H1 (cell line): ENCODE measurements around the gene TMEM254. TPM values are rescaled to one million over a fixed set of nuclear protein-coding genes. Genes with fewer than 3 reads are reported as not detected.

Experiments used
- CTCF ChIA-PET: fragments of 300-600 bp; sonication (Branson Sonifier 250); formaldehyde crosslinking; loops from one replicate; lab custom pipeline; 2021; ENCODE audit not compliant: partially characterized antibody; lab: Charles Lee
- POLR2A ChIA-PET: fragments of 300-600 bp; sonication (Branson Sonifier 250); formaldehyde crosslinking; loops from one replicate; lab custom pipeline; 2021; ENCODE audit warnings: inconsistent platforms; ENCODE audit not compliant: partially characterized antibody; lab: Charles Lee
- DNase-seq, 2 experiments: peaks; one replicate each; pipeline versions ENCODE4 v3.0.0 to v3.0.0-alpha.2; 2010 to 2022; ENCODE audit warnings: low spot score in 2 of 2, low read depth in 1 of 2, mixed read lengths in 1 of 2
- FAIRE-seq: peaks from 2 replicates; lab custom pipeline; 2011; peaks lifted over from hg19 to GRCh38; lab: Jason Lieb, UNC
- H2AFZ ChIP-seq: 2 replicates; pipeline ENCODE4 v1.8.1; 2012; ENCODE audit warnings: low read length, inconsistent platforms
- H2AK5ac ChIP-seq: 2 replicates; pipeline ENCODE4 v1.6.1; 2013; ENCODE audit warnings: low read depth, low read length
- H2BK120ac ChIP-seq: replicated peaks from 2 replicates; pipeline ENCODE3; 2013; ENCODE audit warnings: low read depth, low read length, inconsistent platforms
- H2BK12ac ChIP-seq: 2 replicates; pipeline ENCODE4 v1.6.1; 2013; ENCODE audit warnings: low read depth, low read length
- H2BK15ac ChIP-seq: 2 replicates; pipeline ENCODE4 v1.6.1; 2013; ENCODE audit warnings: low read length
- H2BK20ac ChIP-seq: 2 replicates; pipeline ENCODE4 v1.6.1; 2013; ENCODE audit warnings: low read length
- H2BK5ac ChIP-seq: 2 replicates; pipeline ENCODE4 v1.6.1; 2013; ENCODE audit warnings: low read depth, low read length
- H3K14ac ChIP-seq: 2 replicates; pipeline ENCODE4 v1.6.1; 2013; ENCODE audit warnings: inconsistent platforms; ENCODE audit not compliant: insufficient read length
- H3K18ac ChIP-seq: 2 replicates; pipeline ENCODE4 v1.6.1; 2013; ENCODE audit warnings: low read length; ENCODE audit errors: extremely low read depth
- H3K23ac ChIP-seq: 2 replicates; pipeline ENCODE4 v1.6.1; 2013; ENCODE audit warnings: inconsistent platforms; ENCODE audit not compliant: insufficient read length
- H3K23me2 ChIP-seq: 2 replicates; pipeline ENCODE4 v1.6.1; 2013; ENCODE audit warnings: low read depth, low read length
- H3K27ac ChIP-seq: 2 replicates; pipeline ENCODE4 v1.6.1; 2011; ENCODE audit warnings: low read depth, low read length, inconsistent platforms
- H3K27me3 ChIP-seq, 4 experiments: replicated peaks in 1 of 4; 1 replicate in 1 of 4; 2 replicates in 3 of 4; pipeline versions ENCODE4 v1.6.1 to v1.8.1; 2011 to 2013; ENCODE audit warnings: low read length in 3 of 4, mild to moderate bottlenecking in 3 of 4, inconsistent platforms in 2 of 4, mixed read lengths in 2 of 4, moderate library complexity in 1 of 4; ENCODE audit not compliant: control insufficient read depth in 3 of 4, insufficient read depth in 3 of 4; ENCODE audit errors: extremely low read depth in 1 of 4
- H3K36me3 ChIP-seq, 4 experiments: 2 replicates each; pipeline versions ENCODE4 v1.6.1 to v1.8.1; 2011 to 2013; ENCODE audit warnings: mild to moderate bottlenecking in 4 of 4, low read length in 3 of 4, moderate library complexity in 2 of 4, control low read depth in 1 of 4, inconsistent platforms in 1 of 4; ENCODE audit not compliant: insufficient read depth in 4 of 4, control insufficient read depth in 2 of 4
- H3K4ac ChIP-seq: replicated peaks from 2 replicates; pipeline ENCODE3; 2013; ENCODE audit warnings: low read length, low read depth, mixed read lengths, inconsistent platforms; ENCODE audit not compliant: insufficient read length
- H3K4me1 ChIP-seq, 4 experiments: replicated peaks in 1 of 4; 1 replicate in 1 of 4; 2 replicates in 3 of 4; pipeline versions ENCODE4 v1.6.1 to v1.8.1; 2011 to 2013; ENCODE audit warnings: low read length in 3 of 4, inconsistent platforms in 2 of 4, mixed read lengths in 1 of 4; ENCODE audit not compliant: insufficient read depth in 4 of 4, control insufficient read depth in 3 of 4
- H3K4me2 ChIP-seq, 2 experiments: 2 replicates each; pipeline versions ENCODE4 v1.6.1 to v1.8.1; 2011 to 2013; ENCODE audit warnings: low read depth in 2 of 2, low read length in 2 of 2, control low read depth in 1 of 2, inconsistent platforms in 1 of 2, mild to moderate bottlenecking in 1 of 2; ENCODE audit not compliant: insufficient read depth in 1 of 2
- H3K4me3 ChIP-seq, 4 experiments: fragments of 200-600, 300-600 bp in 1 of 4; sonication (generic), shearing (Covaris generic), sonication (Bioruptor Twin) in 1 of 4; 2 replicates each; pipeline versions ENCODE4 v1.5.1 to v1.8.1; 2011 to 2016; ENCODE audit warnings: low read length in 4 of 4, low read depth in 3 of 4, control low read depth in 2 of 4, inconsistent platforms in 2 of 4, mild to moderate bottlenecking in 2 of 4, mixed read lengths in 1 of 4, moderate library complexity in 1 of 4; ENCODE audit not compliant: insufficient read depth in 2 of 4; ENCODE audit errors: extremely low read depth in 1 of 4
- H3K56ac ChIP-seq: replicated peaks from 2 replicates; pipeline ENCODE3; 2013; ENCODE audit warnings: low read depth, mild to moderate bottlenecking, mixed read lengths, low read length, inconsistent platforms; ENCODE audit not compliant: insufficient read length
- H3K79me1 ChIP-seq: 2 replicates; pipeline ENCODE4 v1.6.1; 2013; ENCODE audit warnings: low read depth, low read length, control low read depth
- H3K79me2 ChIP-seq, 2 experiments: 2 replicates each; pipeline versions ENCODE4 v1.6.1 to v1.8.1; 2012 to 2013; ENCODE audit warnings: low read length in 2 of 2, mild to moderate bottlenecking in 2 of 2, inconsistent platforms in 1 of 2; ENCODE audit not compliant: insufficient read depth in 2 of 2, control insufficient read depth in 1 of 2
- H3K9ac ChIP-seq, 4 experiments: replicated peaks in 1 of 4; 1 replicate in 1 of 4; 2 replicates in 3 of 4; pipeline versions ENCODE4 v1.6.1 to v1.8.1; 2011 to 2013; ENCODE audit warnings: low read depth in 3 of 4, low read length in 3 of 4, control low read depth in 2 of 4, mild to moderate bottlenecking in 2 of 4, moderate library complexity in 2 of 4, inconsistent platforms in 1 of 4; ENCODE audit errors: extremely low read depth in 1 of 4
- H3K9me3 ChIP-seq, 2 experiments: 2 replicates each; pipeline versions ENCODE4 v1.6.1 to v1.8.1; 2012 to 2013; ENCODE audit warnings: mild to moderate bottlenecking in 2 of 2, moderate library complexity in 2 of 2, control low read depth in 1 of 2, inconsistent platforms in 1 of 2, low read depth in 1 of 2, low read length in 1 of 2, mixed read lengths in 1 of 2; ENCODE audit not compliant: insufficient read depth in 2 of 2
- H4K20me1 ChIP-seq, 2 experiments: replicated peaks in 1 of 2; 2 replicates each; pipeline versions ENCODE3 to v1.8.1; 2011 to 2013; ENCODE audit warnings: inconsistent platforms in 2 of 2, low read length in 2 of 2, mild to moderate bottlenecking in 1 of 2; ENCODE audit not compliant: insufficient read depth in 2 of 2, control insufficient read depth in 1 of 2
- H4K5ac ChIP-seq: 2 replicates; pipeline ENCODE4 v1.6.1; 2013; ENCODE audit warnings: low read length, low read depth, mixed read lengths, inconsistent platforms; ENCODE audit not compliant: insufficient read length
- H4K8ac ChIP-seq: 2 replicates; pipeline ENCODE4 v1.8.0; 2013; ENCODE audit warnings: mild to moderate bottlenecking, moderate library complexity, low read length, inconsistent platforms; ENCODE audit not compliant: insufficient read depth; ENCODE audit errors: extremely low read depth
- H4K91ac ChIP-seq: replicated peaks from 2 replicates; pipeline ENCODE3; 2013; ENCODE audit warnings: low read length, mixed read lengths, inconsistent platforms; ENCODE audit not compliant: insufficient read length
- JUND ChIP-seq: IDR thresholded peaks from 2 replicates; pipeline ENCODE4 v1.6.1; 2011; ENCODE audit warnings: mild to moderate bottlenecking, improper control_type of control experiment, low read length
- MAFK ChIP-seq: IDR thresholded peaks from 2 replicates; pipeline ENCODE4 v1.6.1; 2012; ENCODE audit warnings: low read depth, mild to moderate bottlenecking, improper control_type of control experiment, low read length
- RAD21 ChIP-seq, 2 experiments: IDR thresholded peaks in 1 of 2; conservative IDR thresholded peaks in 1 of 2; 2 replicates each; pipeline ENCODE4 v1.6.1; 2011; ENCODE audit warnings: low read depth in 2 of 2, low read length in 2 of 2, improper control_type of control experiment in 1 of 2, inconsistent platforms in 1 of 2, mild to moderate bottlenecking in 1 of 2, moderate library complexity in 1 of 2
- SP1 ChIP-seq: IDR thresholded peaks from 2 replicates; pipeline ENCODE4 v1.6.1; 2011; ENCODE audit warnings: low read depth, low read length
- WGBS, 2 experiments: shearing (Covaris generic) in 1 of 2; methylation state at CpG; one replicate each; pipeline versions ENCODE4 v1.1.6 to v1.1.7; 2013 to 2015; ENCODE audit warnings: low lambda C conversion rate in 2 of 2, mixed read lengths in 2 of 2, inconsistent platforms in 1 of 2, low coverage in 1 of 2, missing lambda C conversion rate in 1 of 2; ENCODE audit not compliant: insufficient replicate concordance in 2 of 2, insufficient coverage in 1 of 2, insufficient read length in 1 of 2; ENCODE audit errors: extremely low coverage in 1 of 2, missing lambda C conversion rate in 1 of 2; 5-methylcytosine and 5-hydroxymethylcytosine counted together
- polyA plus RNA-seq, 7 experiments: library from polyadenylated mRNA; depleted of rRNA in 3 of 7; stranded (reverse) in 5 of 7; unstranded in 2 of 7; fragments of >200 nt in 5 of 7; fragments of 200-250 nt in 2 of 7; gene quantifications; 1 replicate in 5 of 7; 2 replicates in 1 of 7; 4 replicates in 1 of 7; pipeline versions ENCODE4 v1.2.1 to v1.2.3, GENCODE V29; 2011 to 2013; ENCODE audit warnings: missing spikeins in 2 of 7, mixed read lengths in 2 of 7
- total RNA-seq: library from RNA; stranded (reverse); fragmentation: NEBNext Ultra II Directional; extraction: Animal tissue kit (Norgen Biotek cat#: 25700); gene quantifications from 2 replicates; pipeline ENCODE4 v1.2.1, GENCODE V29; 2021
- TF ChIP-seq, protein P1 (sequence below): IDR thresholded peaks from 2 replicates; pipeline ENCODE4 v1.6.1; 2012; ENCODE audit warnings: inconsistent platforms

Gene TMEM254
- total and polyA plus RNA-seq, 2 of the 8 experiments (the other 6 are each of a cell fraction or from before 2014, with no cell fraction given), result 26.9 to 61.2 TPM

DNA sequence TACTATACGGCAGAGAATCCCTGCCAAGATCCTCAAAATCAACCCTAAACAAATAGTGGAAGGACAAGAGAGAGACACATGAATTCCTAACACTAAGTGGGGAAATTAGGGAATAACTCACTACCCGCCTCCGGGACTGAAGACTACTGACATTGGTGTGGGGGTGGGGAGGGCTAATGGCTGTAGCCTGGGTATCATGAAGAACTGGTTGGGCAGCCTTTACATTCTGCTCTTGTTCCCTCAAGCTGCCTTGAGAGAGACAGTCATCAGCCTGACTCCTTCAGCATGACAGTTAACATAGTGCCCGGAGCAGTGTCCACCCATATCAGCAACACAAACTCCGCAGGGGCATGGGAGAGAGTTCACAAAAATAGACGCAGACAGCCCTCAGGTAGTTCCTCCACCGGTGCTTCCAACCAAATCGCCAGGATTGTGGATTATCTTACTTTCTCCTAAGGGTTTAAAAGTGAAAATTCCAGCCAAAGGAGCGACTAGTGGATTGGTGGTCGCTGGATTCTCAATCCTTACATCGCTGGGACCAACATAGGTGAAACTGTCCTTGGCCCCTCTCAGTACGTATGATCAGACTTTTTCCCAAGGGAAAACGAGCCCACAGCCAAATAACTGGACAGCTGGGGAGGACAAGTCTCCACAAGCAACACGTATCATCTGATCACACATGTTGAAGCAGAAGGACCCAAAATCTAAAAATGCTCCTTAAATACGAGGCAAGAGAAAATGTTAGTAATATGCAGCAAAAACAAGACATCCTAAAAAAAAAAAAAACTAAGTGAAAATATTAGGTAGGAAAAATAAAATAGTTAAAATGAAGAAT, 22.6 kb downstream of the TMEM254 start:
- ChIA-PET POLR2A (no interaction called here), CTCF (interaction anchor here (0.7 to 8.4 kb wide), 5 partner anchors 31 to 54 kb away, joined by 3 to 39 read pairs (median 3); no protein-coding TSS in a partner anchor)
- Histone ChIP-seq H3K27ac (no peak overlapping the region), H4K5ac (no peak overlapping the region), H3K14ac (no peak overlapping the region), H3K9ac (no peak overlapping the region), H3K79me1 (no peaks in the 10 kb centered on the region), H2BK20ac (no peak overlapping the region), H2BK120ac (no peak overlapping the region), H3K4ac (peak overlapping the region; percentile 53), H3K4me1 (peaks cover 5 to 24% (median 18%) of the 10 kb centered on the region in 4 experiments; a peak in 6 of 7 replicates), H3K4me3 (no peak overlapping the region), H4K20me1 (no peaks in the 10 kb centered on the region), H3K4me2 (peak overlapping the region in 1 of 2 experiments; percentile 14; a peak in 1 of 4 replicates), H3K56ac (no peak overlapping the region), H4K8ac (no peak overlapping the region), H3K27me3 (no peaks in the 10 kb centered on the region), H3K36me3 (no peaks in the 10 kb centered on the region), H3K23ac (no peak overlapping the region), H2BK5ac (no peak overlapping the region), H3K9me3 (no peaks in the 10 kb centered on the region), H3K18ac (no peak overlapping the region; the same call in 1 of the 2 replicates), H3K79me2 (no peaks in the 10 kb centered on the region), H4K91ac (peak overlapping the region; percentile 61), H2AFZ (peak overlapping the region; percentile 84), H2BK12ac (peak overlapping the region; percentile 71; the same call in 1 of the 2 replicates), H2BK15ac (no peak overlapping the region), H3K23me2 (no peaks in the 10 kb centered on the region), H2AK5ac (peak overlapping the region; percentile 65; the same call in 1 of the 2 replicates)
- FAIRE-seq, result no peak
- 89% methylated on average over 15 of the region's 15 CpGs; no CpG with 5 or more reads in 1 of the 2 experiments for WGBS, 2 experiments
- no peak for TF ChIP-seq MAFK
- no peak for TF ChIP-seq RAD21 (IDR thresholded peaks at IDR 0.05 in 1 of 2, conservative IDR thresholded peaks at IDR 0.05 in 1 of 2; ENCODE audit: low read depth in 2 of 2, low read length in 2 of 2)
- TF ChIP-seq, protein P1, sequence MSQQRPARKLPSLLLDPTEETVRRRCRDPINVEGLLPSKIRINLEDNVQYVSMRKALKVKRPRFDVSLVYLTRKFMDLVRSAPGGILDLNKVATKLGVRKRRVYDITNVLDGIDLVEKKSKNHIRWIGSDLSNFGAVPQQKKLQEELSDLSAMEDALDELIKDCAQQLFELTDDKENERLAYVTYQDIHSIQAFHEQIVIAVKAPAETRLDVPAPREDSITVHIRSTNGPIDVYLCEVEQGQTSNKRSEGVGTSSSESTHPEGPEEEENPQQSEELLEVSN, result no peak
- 0 out of 2 replicates have a peak, but pooled peaks have one; percentile 53 for TF ChIP-seq SP1
- TF ChIP-seq JUND, result no peak
- no peak for DNase-seq
